ENCODE measurements around the gene AATK. TPM values are rescaled to one million over a fixed set of nuclear protein-coding genes. Genes with fewer than 3 reads are reported as not detected.

The AATK gene
- total and polyA plus RNA-seq, 2 of the 13 experiments (the other 11 are each of a cell fraction or from before 2014, with no cell fraction given): 2.9 to 8.4 TPM

GRCh38 chr17:81083125-81083765 lies 82.8 kb downstream of the AATK start (continued):
- TF ChIP-seq ZNF891 (CRISPR knock-in tag; IDR thresholded peaks at IDR 0.05) (peak; percentile 78; the same call in 1 of the 2 replicates), FOXM1 (CRISPR knock-in tag; IDR thresholded peaks at IDR 0.05) (no peak), ZNF530 (CRISPR knock-in tag; IDR thresholded peaks at IDR 0.05; ENCODE audit: low read depth) (no peak), SIX4 (CRISPR knock-in tag; IDR thresholded peaks at IDR 0.05) (peak; percentile 70), SALL2 (CRISPR knock-in tag; IDR thresholded peaks at IDR 0.05) (peak; percentile 97; the same call in 1 of the 2 replicates), PITX1 (CRISPR knock-in tag; IDR thresholded peaks at IDR 0.05) (peak; percentile 88), TFAP4 (IDR thresholded peaks at IDR 0.05; ENCODE audit: borderline replicate concordance, low read depth) (peak; percentile 69; the same call in 1 of the 2 replicates), ZNF589 (CRISPR knock-in tag; conservative IDR thresholded peaks at IDR 0.05) (peak; percentile 93; the same call in 1 of the 2 replicates), HINFP (CRISPR knock-in tag; IDR thresholded peaks at IDR 0.05; ENCODE audit: low read depth) (peak; percentile 77; the same call in 1 of the 2 replicates), STAT5B (CRISPR knock-in tag; IDR thresholded peaks at IDR 0.05) (no peak), REPIN1 (CRISPR knock-in tag; IDR thresholded peaks at IDR 0.05; ENCODE audit: borderline replicate concordance, low read depth) (peak; percentile 91; the same call in 1 of the 2 replicates), HDAC1 (CRISPR knock-in tag; IDR thresholded peaks at IDR 0.05) (peak; percentile 97), ZNF746 (CRISPR knock-in tag; IDR thresholded peaks at IDR 0.05) (peak; percentile 97), ZNF274 (CRISPR knock-in tag; IDR thresholded peaks at IDR 0.05) (peak; percentile 58; the same call in 1 of the 2 replicates), MAF1 (CRISPR knock-in tag; IDR thresholded peaks at IDR 0.05; ENCODE audit: borderline replicate concordance) (peak; percentile 88; the same call in 1 of the 2 replicates), PREB (CRISPR knock-in tag; IDR thresholded peaks at IDR 0.05) (no peak), KAT8 (CRISPR knock-in tag; IDR thresholded peaks at IDR 0.05) (peak; percentile 95), FOXK2 (IDR thresholded peaks at IDR 0.05) (0 out of 2 replicates have a peak, but pooled peaks have one; percentile 30), ETV6 (CRISPR knock-in tag; conservative IDR thresholded peaks at IDR 0.05) (peak; percentile 93)
- TF ChIP-seq, protein P1, sequence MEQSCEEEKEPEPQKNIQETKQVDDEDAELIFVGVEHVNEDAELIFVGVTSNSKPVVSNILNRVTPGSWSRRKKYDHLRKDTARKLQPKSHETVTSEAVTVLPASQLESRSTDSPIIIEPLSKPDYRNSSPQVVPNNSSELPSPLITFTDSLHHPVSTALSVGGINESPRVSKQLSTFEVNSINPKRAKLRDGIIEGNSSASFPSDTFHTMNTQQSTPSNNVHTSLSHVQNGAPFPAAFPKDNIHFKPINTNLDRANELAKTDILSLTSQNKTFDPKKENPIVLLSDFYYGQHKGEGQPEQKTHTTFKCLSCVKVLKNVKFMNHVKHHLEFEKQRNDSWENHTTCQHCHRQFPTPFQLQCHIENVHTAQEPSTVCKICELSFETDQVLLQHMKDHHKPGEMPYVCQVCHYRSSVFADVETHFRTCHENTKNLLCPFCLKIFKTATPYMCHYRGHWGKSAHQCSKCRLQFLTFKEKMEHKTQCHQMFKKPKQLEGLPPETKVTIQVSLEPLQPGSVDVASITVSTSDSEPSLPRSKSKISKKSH (CRISPR knock-in tag; IDR thresholded peaks at IDR 0.05; ENCODE audit: borderline replicate concordance): peak; percentile 47; the same call in 1 of the 2 replicates
- TF ChIP-seq, protein P2, sequence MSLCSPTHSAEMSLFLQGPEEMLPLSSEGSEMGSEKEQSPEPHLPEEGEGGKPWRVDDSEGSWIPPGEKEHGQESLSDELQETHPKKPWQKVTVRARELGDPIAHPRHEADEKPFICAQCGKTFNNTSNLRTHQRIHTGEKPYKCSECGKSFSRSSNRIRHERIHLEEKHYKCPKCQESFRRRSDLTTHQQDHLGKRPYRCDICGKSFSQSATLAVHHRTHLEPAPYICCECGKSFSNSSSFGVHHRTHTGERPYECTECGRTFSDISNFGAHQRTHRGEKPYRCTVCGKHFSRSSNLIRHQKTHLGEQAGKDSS (CRISPR knock-in tag; IDR thresholded peaks at IDR 0.05; ENCODE audit: borderline replicate concordance, low read depth): peak; percentile 44

All from HepG2 (cell line).